ENCODE measurements around the gene GOLT1B. TPM values are rescaled to one million over a fixed set of nuclear protein-coding genes. Genes with fewer than 3 reads are reported as not detected.

GOLT1B gene
- total and polyA plus RNA-seq, 2 of the 8 experiments (the other 6 are each of a cell fraction or from before 2014, with no cell fraction given) = 18.3 to 38.3 TPM

DNA sequence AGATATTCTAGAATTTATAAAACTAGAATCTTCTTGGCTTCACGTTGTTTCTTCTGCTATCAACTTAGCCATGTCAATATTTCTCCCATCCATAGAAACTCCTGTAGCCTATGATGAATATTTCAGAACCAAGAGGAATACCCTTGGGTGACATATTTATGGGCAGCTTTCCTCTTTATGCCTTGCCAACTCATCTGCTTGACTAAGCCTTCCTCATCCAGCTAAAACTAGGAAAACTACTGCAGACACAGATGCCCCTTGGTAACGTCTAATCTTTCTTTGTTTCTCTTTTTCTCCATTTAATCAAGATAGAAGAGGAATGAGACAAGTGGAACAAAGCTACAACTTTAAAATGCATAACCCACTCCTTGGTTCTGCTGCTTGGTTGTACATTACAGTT lies 6.3 kb downstream of the GOLT1B start (continued):
- TF ChIP-seq SP4 (IDR thresholded peaks at IDR 0.05; ENCODE audit: low read length) = no peak

All from H1 (cell line).